B cell (primary cell): ENCODE results near the gene ZNF503. TPM values are rescaled to one million over a fixed set of nuclear protein-coding genes. Genes with fewer than 3 reads are reported as not detected.

Experiments
- ATAC-seq: fragments of 200-7000 bp; cut with Tn5 transposase; one replicate; pipeline ENCODE4 v1.10.0; 2021; ENCODE audit warnings: low read depth, mild to moderate bottlenecking, moderate number of reproducible peaks, moderate library complexity
- CTCF ChIA-PET: fragments of 350-600 bp; sonication (Branson Sonifier 250); formaldehyde crosslinking; loops from one replicate; lab custom pipeline; 2021; ENCODE audit warnings: antibody characterized with exemption, inconsistent platforms; lab: Charles Lee
- POLR2A ChIA-PET: fragments of 350-600 bp; sonication (Branson Sonifier 250); formaldehyde crosslinking; loops from one replicate; lab custom pipeline; 2021; ENCODE audit warnings: antibody characterized with exemption; lab: Charles Lee
- DNase-seq: peaks from one replicate; pipeline ENCODE4 v3.0.0; 2013
- H2AFZ ChIP-seq: 2 replicates; pipeline ENCODE4 v1.6.1; 2012; ENCODE audit warnings: mild to moderate bottlenecking, low read depth, low read length; ENCODE audit not compliant: insufficient read depth, poor library complexity, severe bottlenecking
- H3K27ac ChIP-seq, 2 donors: 1 replicate in 1 of 2; 2 replicates in 1 of 2; pipeline ENCODE4 v1.5.1; 2012 to 2013; ENCODE audit warnings: low read length in 2 of 2, mild to moderate bottlenecking in 2 of 2, moderate library complexity in 1 of 2
- H3K27me3 ChIP-seq, 4 experiments: fragments of 200-600 bp in 1 of 4; sonication (generic) in 1 of 4; replicated peaks in 1 of 4; 1 replicate in 2 of 4; 2 replicates in 2 of 4; pipeline versions ENCODE4 v1.6.1 to v1.7.0; 2013 to 2016; ENCODE audit warnings: low read length in 3 of 4, mild to moderate bottlenecking in 2 of 4, mixed read lengths in 1 of 4, moderate library complexity in 1 of 4; ENCODE audit not compliant: insufficient read depth in 4 of 4, control insufficient read depth in 3 of 4; ENCODE audit errors: control extremely low read depth in 1 of 4
- H3K36me3 ChIP-seq, 2 experiments: replicated peaks in 1 of 2; 1 replicate in 1 of 2; 2 replicates in 1 of 2; pipeline versions ENCODE4 v1.6.1 to v1.7.1; 2013; ENCODE audit warnings: low read length in 1 of 2; ENCODE audit not compliant: insufficient read depth in 2 of 2, control insufficient read depth in 1 of 2; ENCODE audit errors: control extremely low read depth in 1 of 2, extremely low read depth in 1 of 2
- H3K4me1 ChIP-seq, 2 donors: fragments of 200-600 bp in 1 of 2; sonication (generic) in 1 of 2; 1 replicate in 1 of 2; 2 replicates in 1 of 2; pipeline versions ENCODE4 v1.5.1 to v1.6.1; 2013 to 2017; ENCODE audit warnings: low read length in 2 of 2; ENCODE audit not compliant: control insufficient read depth in 2 of 2, insufficient read depth in 2 of 2
- H3K4me2 ChIP-seq: replicated peaks from 2 replicates; pipeline ENCODE3; 2012; ENCODE audit warnings: mild to moderate bottlenecking, low read depth, low read length; ENCODE audit not compliant: poor library complexity, severe bottlenecking
- H3K4me3 ChIP-seq, 5 experiments: fragments of 200-600 bp in 1 of 5; sonication (generic) in 1 of 5; 1 replicate in 3 of 5; 2 replicates in 2 of 5; pipeline versions ENCODE4 v1.5.1 to v1.7.0; 2011 to 2016; ENCODE audit warnings: low read length in 4 of 5, mild to moderate bottlenecking in 4 of 5, low read depth in 2 of 5, control low read depth in 1 of 5, moderate library complexity in 1 of 5; ENCODE audit not compliant: insufficient read depth in 1 of 5; ENCODE audit errors: control extremely low read depth in 1 of 5, extremely low read depth in 1 of 5
- H3K79me2 ChIP-seq: fragments of 200-600 bp; sonication (generic); one replicate; pipeline ENCODE4 v1.6.0; 2016; ENCODE audit warnings: low read length; ENCODE audit not compliant: control insufficient read depth, insufficient read depth
- H3K9ac ChIP-seq: fragments of 200-600 bp; sonication (generic); 2 replicates; pipeline ENCODE4 v1.6.1; 2017; ENCODE audit warnings: mild to moderate bottlenecking, low read length, moderate library complexity
- H3K9me3 ChIP-seq, 3 donors: one replicate each; pipeline versions ENCODE4 v1.6.1 to v1.7.1; 2013; ENCODE audit warnings: low read length in 2 of 3; ENCODE audit not compliant: control insufficient read depth in 2 of 3, insufficient read depth in 1 of 3; ENCODE audit errors: control extremely low read depth in 1 of 3
- H4K20me1 ChIP-seq: 2 replicates; pipeline ENCODE4 v1.6.0; 2012; ENCODE audit warnings: mild to moderate bottlenecking, low read length; ENCODE audit not compliant: insufficient read depth, control insufficient read depth, poor library complexity, severe bottlenecking
- H3K27ac Mint-ChIP-seq: one replicate; pipeline ENCODE4 v1.8.0; 2021; ENCODE audit warnings: mixed read lengths
- H3K27me3 Mint-ChIP-seq: one replicate; pipeline ENCODE4 v1.8.0; 2021; ENCODE audit warnings: mixed read lengths
- H3K4me1 Mint-ChIP-seq: one replicate; pipeline ENCODE4 v1.8.0; 2021; ENCODE audit warnings: mixed read lengths
- H3K4me3 Mint-ChIP-seq: one replicate; pipeline ENCODE4 v1.8.0; 2021; ENCODE audit warnings: mixed read lengths
- H3K9me3 Mint-ChIP-seq: one replicate; pipeline ENCODE4 v1.8.0; 2022; ENCODE audit warnings: mixed read lengths; ENCODE audit not compliant: insufficient read depth
- CTCF ChIP-seq: fragments of 200-600 bp; IDR thresholded peaks from one replicate; pipeline ENCODE4 v1.8.0; 2022; ENCODE audit warnings: antibody characterized with exemption, mild to moderate bottlenecking
- EZH2 ChIP-seq: IDR thresholded peaks from 2 replicates; pipeline ENCODE4 v1.6.1; 2012; ENCODE audit warnings: borderline replicate concordance, low read depth, mild to moderate bottlenecking, moderate library complexity, low read length; ENCODE audit not compliant: insufficient read depth, poor library complexity, severe bottlenecking
- WGBS: methylation state at CpG from one replicate; pipeline ENCODE4 v1.1.5; 2013; ENCODE audit warnings: missing lambda C conversion rate; ENCODE audit not compliant: insufficient coverage; 5-methylcytosine and 5-hydroxymethylcytosine counted together
- intact Hi-C: fragments of 100-400 bp; cut with micrococcal nuclease; formaldehyde crosslinking; loops from one replicate; pipeline ENCODE4 v1.10.0; 2022
- polyA plus RNA-seq: library from polyadenylated mRNA; depleted of rRNA; stranded (reverse); fragments of >200 nt; gene quantifications from 2 replicates; pipeline ENCODE4 v1.2.3, GENCODE V29; 2012
- total RNA-seq, 2 donors: library from RNA; stranded (reverse); fragments of 120-200 nt in 1 of 2; gene quantifications; 1 replicate in 1 of 2; 2 replicates in 1 of 2; pipeline versions ENCODE4 v1.2.3 to v1.2.4, GENCODE V29; 2013 to 2022

The ZNF503 gene
- total and polyA plus RNA-seq, 2 donors (not counting 1 experiment from before 2014, with no cell fraction given): 0.04 TPM; not detected in 1

GRCh38 chr10:75355706-75356105 is 45.9 kb downstream of the ZNF503 start:
- Histone ChIP-seq H3K27ac (no peak overlapping the region), H3K9ac (no peak overlapping the region), H3K79me2 (no peaks in the 10 kb centered on the region), H2AFZ (no peak overlapping the region), H4K20me1 (no peaks in the 10 kb centered on the region), H3K4me2 (no peak overlapping the region), H3K4me1 (no peaks in the 10 kb centered on the region), H3K4me3 (no peak overlapping the region), H3K36me3 (no peaks in the 10 kb centered on the region), H3K27me3 (peaks cover 0 to 2% (median 0%) of the 10 kb centered on the region in 4 experiments), H3K9me3 (peaks cover 0 to 15% (median 3%) of the 10 kb centered on the region in 3 donors)
- H3K4me3 Mint-ChIP-seq: no peak overlapping the region
- H3K9me3 Mint-ChIP-seq: peaks cover 2% of the 10 kb centered on the region
- peaks cover 35% of the 10 kb centered on the region for H3K27me3 Mint-ChIP-seq
- H3K27ac Mint-ChIP-seq: no peak overlapping the region
- ChIA-PET CTCF (no interaction called here), POLR2A (no interaction called here)
- intact Hi-C loops: no loop called here
- DNase-seq: no peak
- no peak for TF ChIP-seq EZH2
- TF ChIP-seq CTCF: no peak
- 80% methylated on average over 1 of the region's 1 CpG for WGBS
- no peaks in the 10 kb centered on the region for H3K4me1 Mint-ChIP-seq
- no peak for ATAC-seq

GRCh38 chr10:75353183-75353582 is 48.4 kb downstream of the ZNF503 start:
- no peak for DNase-seq
- Histone ChIP-seq H3K79me2 (no peaks in the 10 kb centered on the region), H3K4me2 (no peak overlapping the region), H3K4me3 (no peak overlapping the region), H3K9ac (no peak overlapping the region), H3K27me3 (no peaks in the 10 kb centered on the region), H3K4me1 (no peaks in the 10 kb centered on the region), H3K9me3 (peaks cover 0 to 15% (median 3%) of the 10 kb centered on the region in 3 donors), H4K20me1 (no peaks in the 10 kb centered on the region), H3K27ac (no peak overlapping the region), H2AFZ (no peak overlapping the region), H3K36me3 (no peaks in the 10 kb centered on the region)
- ATAC-seq: no peak
- CTCF ChIA-PET: no interaction called here
- Mint-ChIP-seq H3K27me3 (peaks cover 27% of the 10 kb centered on the region), H3K9me3 (peaks cover 2% of the 10 kb centered on the region), H3K4me1 (no peaks in the 10 kb centered on the region), H3K27ac (no peak overlapping the region), H3K4me3 (no peak overlapping the region)
- 73% methylated on average over 6 of the region's 7 CpGs for WGBS
- TF ChIP-seq EZH2: no peak
- TF ChIP-seq CTCF: no peak
- intact Hi-C loops: no loop called here
- POLR2A ChIA-PET: no interaction called here
